Stomach (tissue), 4 donors: Measurements from ENCODE around the gene ADIRF.

Experiments
- POLR2A ChIP-seq, 4 donors: fragments of 450-650 bp; IDR thresholded peaks; one replicate each; pipeline ENCODE4 v1.6.1; 2016; ENCODE audit warnings: antibody characterized with exemption in 4 of 4, control low read depth in 2 of 4, mild to moderate bottlenecking in 1 of 4, moderate library complexity in 1 of 4
- POLR2AphosphoS5 ChIP-seq, 3 donors: sonication (generic); formaldehyde crosslinking; IDR thresholded peaks; one replicate each; pipeline ENCODE4 v1.6.1; 2016; ENCODE audit warnings: antibody characterized with exemption in 3 of 3
- TF ChIP-seq, protein P1 (sequence below), 7 experiments: fragments of 450-650 bp in 4 of 7; fragments of 200-600 bp in 3 of 7; sonication (generic) in 3 of 7; IDR thresholded peaks; one replicate each; pipeline ENCODE4 v1.5.1; 2016 to 2019; ENCODE audit warnings: antibody characterized with exemption in 7 of 7, control low read depth in 2 of 7, mild to moderate bottlenecking in 1 of 7

DNA sequence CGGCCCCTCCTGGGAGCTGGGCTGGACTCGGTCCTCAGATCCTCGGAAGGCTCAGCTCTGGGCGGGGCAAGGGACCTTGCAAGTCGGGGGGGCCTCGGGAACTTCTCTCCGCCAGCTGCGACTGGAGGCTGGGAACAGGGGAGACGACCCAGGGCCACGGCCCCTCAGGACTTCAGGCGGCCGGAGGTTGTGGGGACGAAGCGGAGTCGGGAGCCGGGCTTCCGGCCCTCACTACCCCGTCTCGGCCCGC, 2.6 kb downstream of the ADIRF start:
- TF ChIP-seq POLR2AphosphoS5 (IDR thresholded peaks at IDR 0.05) (no peak), POLR2A (IDR thresholded peaks at IDR 0.05) (peak in 2 of 4 donors; percentile 69 to 81)
- TF ChIP-seq, protein P1, sequence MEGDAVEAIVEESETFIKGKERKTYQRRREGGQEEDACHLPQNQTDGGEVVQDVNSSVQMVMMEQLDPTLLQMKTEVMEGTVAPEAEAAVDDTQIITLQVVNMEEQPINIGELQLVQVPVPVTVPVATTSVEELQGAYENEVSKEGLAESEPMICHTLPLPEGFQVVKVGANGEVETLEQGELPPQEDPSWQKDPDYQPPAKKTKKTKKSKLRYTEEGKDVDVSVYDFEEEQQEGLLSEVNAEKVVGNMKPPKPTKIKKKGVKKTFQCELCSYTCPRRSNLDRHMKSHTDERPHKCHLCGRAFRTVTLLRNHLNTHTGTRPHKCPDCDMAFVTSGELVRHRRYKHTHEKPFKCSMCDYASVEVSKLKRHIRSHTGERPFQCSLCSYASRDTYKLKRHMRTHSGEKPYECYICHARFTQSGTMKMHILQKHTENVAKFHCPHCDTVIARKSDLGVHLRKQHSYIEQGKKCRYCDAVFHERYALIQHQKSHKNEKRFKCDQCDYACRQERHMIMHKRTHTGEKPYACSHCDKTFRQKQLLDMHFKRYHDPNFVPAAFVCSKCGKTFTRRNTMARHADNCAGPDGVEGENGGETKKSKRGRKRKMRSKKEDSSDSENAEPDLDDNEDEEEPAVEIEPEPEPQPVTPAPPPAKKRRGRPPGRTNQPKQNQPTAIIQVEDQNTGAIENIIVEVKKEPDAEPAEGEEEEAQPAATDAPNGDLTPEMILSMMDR (IDR thresholded peaks at IDR 0.05), result no peak
